SH-SY5Y (cell line): Measurements from ENCODE around the gene FAM222B.

Experiments used
- GATA2 ChIP-seq: IDR thresholded peaks from 2 replicates; pipeline ENCODE4 v1.6.1; 2011; ENCODE audit warnings: mild to moderate bottlenecking, low read depth, low read length
- GATA3 ChIP-seq: IDR thresholded peaks from 2 replicates; pipeline ENCODE4 v1.6.1; 2011; ENCODE audit warnings: low read depth, mild to moderate bottlenecking, low read length, moderate library complexity

DNA sequence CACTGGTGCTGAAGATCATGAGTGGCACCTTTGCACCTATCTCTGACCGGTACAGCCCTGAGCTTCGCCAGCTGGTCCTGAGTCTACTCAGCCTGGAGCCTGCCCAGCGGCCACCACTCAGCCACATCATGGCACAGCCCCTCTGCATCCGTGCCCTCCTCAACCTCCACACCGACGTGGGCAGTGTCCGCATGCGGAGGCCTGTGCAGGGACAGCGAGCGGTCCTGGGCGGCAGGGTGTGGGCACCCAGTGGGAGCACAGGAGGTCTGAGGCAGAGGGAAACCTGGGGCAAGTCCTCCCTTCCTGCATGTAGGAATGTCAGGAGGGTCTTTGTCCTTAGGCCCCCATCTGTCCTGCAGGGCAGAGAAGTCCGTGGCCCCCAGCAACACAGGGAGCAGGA, 105.3 kb downstream of the FAM222B start:
- TF ChIP-seq GATA3 (no peak), GATA2 (no peak)
